Breast epithelium (tissue), 4 donors: Measurements from ENCODE around the gene IFNL2. TPM values are rescaled to one million over a fixed set of nuclear protein-coding genes. Genes with fewer than 3 reads are reported as not detected.

Source experiments
- DNase-seq, 2 donors: peaks; one replicate each; pipeline ENCODE4 v3.0.0-alpha.2; 2019; ENCODE audit warnings: low spot score in 2 of 2
- H3K27ac ChIP-seq, 2 donors: fragments of 200-600 bp; sonication (generic) in 1 of 2; one replicate each; pipeline ENCODE4 v1.5.1; 2016 to 2019; ENCODE audit warnings: mild to moderate bottlenecking in 1 of 2
- H3K27me3 ChIP-seq, 2 donors: fragments of 200-600 bp; sonication (generic) in 1 of 2; one replicate each; pipeline versions ENCODE4 v1.5.1 to v1.6.0; 2017 to 2019; ENCODE audit warnings: control low read depth in 1 of 2, mild to moderate bottlenecking in 1 of 2
- H3K36me3 ChIP-seq: fragments of 200-600 bp; one replicate; pipeline ENCODE4 v1.5.1; 2019
- H3K4me1 ChIP-seq, 2 donors: fragments of 200-600 bp; sonication (generic); one replicate each; pipeline ENCODE4 v1.5.1; 2016 to 2019; ENCODE audit warnings: control low read depth in 1 of 2
- H3K4me3 ChIP-seq, 3 donors: fragments of 200-600 bp; sonication (generic); 1 replicate in 2 of 3; 2 replicates in 1 of 3; pipeline ENCODE4 v1.5.1; 2016 to 2019; ENCODE audit warnings: mild to moderate bottlenecking in 3 of 3, moderate library complexity in 2 of 3
- H3K9me3 ChIP-seq, 2 donors: fragments of 200-600 bp; sonication (generic) in 1 of 2; one replicate each; pipeline ENCODE4 v1.5.1; 2016 to 2019; ENCODE audit warnings: control low read depth in 1 of 2
- POLR2A ChIP-seq: fragments of 450-650 bp; IDR thresholded peaks from one replicate; pipeline ENCODE4 v1.6.1; 2016; ENCODE audit warnings: antibody characterized with exemption, mild to moderate bottlenecking, moderate library complexity
- POLR2AphosphoS5 ChIP-seq, 3 donors: sonication (generic); formaldehyde crosslinking; IDR thresholded peaks; one replicate each; pipeline ENCODE4 v1.6.1; 2017; ENCODE audit warnings: antibody characterized with exemption in 3 of 3
- intact Hi-C: fragments of 100-400 bp; cut with DNase I; formaldehyde crosslinking; loops from one replicate; pipeline ENCODE4 v1.15.1; 2023; ENCODE audit warnings: low total_unique reads
- total RNA-seq, 3 donors: library from RNA; depleted of rRNA; stranded (reverse); fragments of >200 nt; gene quantifications; one replicate each; pipeline ENCODE4 v1.1.0, GENCODE V29; 2016
- TF ChIP-seq, protein P1 (sequence below), 3 donors: fragments of 450-650 bp; IDR thresholded peaks; one replicate each; pipeline ENCODE4 v1.5.1; 2016 to 2017; ENCODE audit warnings: antibody characterized with exemption in 3 of 3, mild to moderate bottlenecking in 3 of 3, moderate library complexity in 3 of 3

The IFNL2 gene
- total RNA-seq, 3 donors from 2014 or later = not detected

DNA sequence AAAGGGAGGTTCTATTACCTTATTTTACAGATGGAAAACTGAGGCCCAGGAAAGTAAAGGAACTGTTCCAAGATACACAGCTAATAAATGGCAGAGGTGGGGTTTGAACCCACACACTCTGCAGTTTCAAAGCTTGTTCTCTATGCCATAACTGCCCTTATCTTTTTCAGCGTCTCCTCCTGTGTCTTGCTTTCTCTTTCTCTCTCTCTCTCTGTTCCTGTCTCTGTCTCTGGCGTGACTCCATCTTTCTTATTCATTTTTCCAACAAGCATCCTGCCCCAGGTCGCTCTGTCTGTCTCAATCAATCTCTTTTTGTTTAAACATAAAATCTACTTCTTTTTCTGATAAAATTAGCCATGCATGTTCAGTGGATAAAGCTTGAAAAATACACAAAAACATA is 16.4 kb upstream of the IFNL2 start:
- no peaks in the 10 kb centered on the region for H3K4me1 ChIP-seq
- peaks cover 4 to 22% of the 10 kb centered on the region in 2 donors for H3K27me3 ChIP-seq
- H3K27ac ChIP-seq = no peak overlapping the region
- H3K36me3 ChIP-seq = no peaks in the 10 kb centered on the region
- DNase-seq = no peak
- TF ChIP-seq POLR2A = no peak
- TF ChIP-seq, protein P1, sequence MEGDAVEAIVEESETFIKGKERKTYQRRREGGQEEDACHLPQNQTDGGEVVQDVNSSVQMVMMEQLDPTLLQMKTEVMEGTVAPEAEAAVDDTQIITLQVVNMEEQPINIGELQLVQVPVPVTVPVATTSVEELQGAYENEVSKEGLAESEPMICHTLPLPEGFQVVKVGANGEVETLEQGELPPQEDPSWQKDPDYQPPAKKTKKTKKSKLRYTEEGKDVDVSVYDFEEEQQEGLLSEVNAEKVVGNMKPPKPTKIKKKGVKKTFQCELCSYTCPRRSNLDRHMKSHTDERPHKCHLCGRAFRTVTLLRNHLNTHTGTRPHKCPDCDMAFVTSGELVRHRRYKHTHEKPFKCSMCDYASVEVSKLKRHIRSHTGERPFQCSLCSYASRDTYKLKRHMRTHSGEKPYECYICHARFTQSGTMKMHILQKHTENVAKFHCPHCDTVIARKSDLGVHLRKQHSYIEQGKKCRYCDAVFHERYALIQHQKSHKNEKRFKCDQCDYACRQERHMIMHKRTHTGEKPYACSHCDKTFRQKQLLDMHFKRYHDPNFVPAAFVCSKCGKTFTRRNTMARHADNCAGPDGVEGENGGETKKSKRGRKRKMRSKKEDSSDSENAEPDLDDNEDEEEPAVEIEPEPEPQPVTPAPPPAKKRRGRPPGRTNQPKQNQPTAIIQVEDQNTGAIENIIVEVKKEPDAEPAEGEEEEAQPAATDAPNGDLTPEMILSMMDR (IDR thresholded peaks at IDR 0.05) = no peak
- no peak for TF ChIP-seq POLR2AphosphoS5 (IDR thresholded peaks at IDR 0.05)
- H3K9me3 ChIP-seq = no peaks in the 10 kb centered on the region
- intact Hi-C loops = no loop called here
- H3K4me3 ChIP-seq = no peak overlapping the region

DNA sequence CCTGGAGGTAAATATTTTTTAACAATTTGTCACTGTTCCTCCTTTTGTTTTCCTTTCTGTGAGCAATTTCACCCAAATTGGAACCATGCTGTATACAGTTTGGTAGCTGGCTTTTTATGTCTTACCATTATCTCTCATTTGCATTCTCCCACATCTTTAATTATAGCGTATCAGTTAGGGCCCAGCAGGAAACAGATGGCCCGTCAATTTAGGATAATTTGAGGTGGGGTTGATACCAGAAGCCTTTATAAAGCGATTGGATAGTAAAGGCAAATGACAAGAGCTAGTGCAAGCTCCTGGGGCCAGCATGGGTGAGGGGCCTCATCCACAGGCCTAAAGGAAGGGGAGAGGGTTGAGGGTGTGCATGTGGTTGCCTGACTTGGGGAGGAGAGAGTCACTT is 15.7 kb upstream of the IFNL2 start:
- TF ChIP-seq, protein P1 (IDR thresholded peaks at IDR 0.05) = no peak
- TF ChIP-seq POLR2AphosphoS5 (IDR thresholded peaks at IDR 0.05) = no peak
- no peak for TF ChIP-seq POLR2A
- Histone ChIP-seq H3K4me3 (no peak overlapping the region), H3K9me3 (no peaks in the 10 kb centered on the region), H3K36me3 (no peaks in the 10 kb centered on the region), H3K27me3 (peaks cover 4 to 16% of the 10 kb centered on the region in 2 donors), H3K4me1 (no peaks in the 10 kb centered on the region), H3K27ac (no peak overlapping the region)
- no peak for DNase-seq
- intact Hi-C loops = no loop called here

DNA sequence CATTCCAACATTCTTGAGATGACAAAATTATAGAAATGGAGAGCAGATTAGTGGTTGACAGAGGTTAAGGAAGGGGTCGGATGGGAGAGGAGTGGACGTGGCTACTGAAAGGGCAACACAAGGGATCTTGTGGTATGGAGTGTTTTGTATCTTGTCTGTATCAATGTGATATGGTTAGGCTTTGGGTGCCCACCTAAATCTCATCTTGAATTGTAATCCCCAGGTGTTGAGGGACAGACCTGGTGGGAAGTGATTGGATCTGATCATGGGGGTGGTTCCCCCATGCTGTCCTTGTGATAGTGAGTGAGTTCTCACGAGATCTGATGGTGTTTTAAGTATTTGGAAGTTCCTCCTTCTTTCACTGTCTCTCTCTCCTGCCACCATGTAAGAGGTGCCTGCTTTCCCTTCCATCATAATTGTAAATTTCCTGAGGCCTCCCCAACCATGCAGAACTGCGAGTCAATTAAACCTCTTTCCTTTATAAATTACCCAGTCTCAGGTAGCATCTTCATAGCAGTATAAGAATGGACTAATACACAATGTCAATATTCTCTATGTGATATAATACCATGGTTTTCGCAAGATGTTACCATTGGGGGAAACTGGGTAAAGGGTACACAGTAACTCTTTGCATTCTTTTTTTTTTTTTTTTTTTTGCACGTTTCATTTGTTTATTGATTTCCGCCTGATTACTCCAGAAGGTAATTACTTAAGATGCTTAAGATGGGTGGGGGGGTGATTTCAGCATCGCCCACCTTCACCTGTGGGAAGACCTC is 14.6 kb upstream of the IFNL2 start:
- peaks cover 1 to 7% of the 10 kb centered on the region in 2 donors for H3K27me3 ChIP-seq
- no peaks in the 10 kb centered on the region for H3K4me1 ChIP-seq
- H3K9me3 ChIP-seq = no peaks in the 10 kb centered on the region
- no peaks in the 10 kb centered on the region for H3K36me3 ChIP-seq
- H3K27ac ChIP-seq = no peak overlapping the region
- no peak for DNase-seq
- no peak overlapping the region for H3K4me3 ChIP-seq
- TF ChIP-seq, protein P1 (IDR thresholded peaks at IDR 0.05) = no peak
- no peak for TF ChIP-seq POLR2AphosphoS5 (IDR thresholded peaks at IDR 0.05)
- no peak for TF ChIP-seq POLR2A
- intact Hi-C loops = no loop called here

DNA sequence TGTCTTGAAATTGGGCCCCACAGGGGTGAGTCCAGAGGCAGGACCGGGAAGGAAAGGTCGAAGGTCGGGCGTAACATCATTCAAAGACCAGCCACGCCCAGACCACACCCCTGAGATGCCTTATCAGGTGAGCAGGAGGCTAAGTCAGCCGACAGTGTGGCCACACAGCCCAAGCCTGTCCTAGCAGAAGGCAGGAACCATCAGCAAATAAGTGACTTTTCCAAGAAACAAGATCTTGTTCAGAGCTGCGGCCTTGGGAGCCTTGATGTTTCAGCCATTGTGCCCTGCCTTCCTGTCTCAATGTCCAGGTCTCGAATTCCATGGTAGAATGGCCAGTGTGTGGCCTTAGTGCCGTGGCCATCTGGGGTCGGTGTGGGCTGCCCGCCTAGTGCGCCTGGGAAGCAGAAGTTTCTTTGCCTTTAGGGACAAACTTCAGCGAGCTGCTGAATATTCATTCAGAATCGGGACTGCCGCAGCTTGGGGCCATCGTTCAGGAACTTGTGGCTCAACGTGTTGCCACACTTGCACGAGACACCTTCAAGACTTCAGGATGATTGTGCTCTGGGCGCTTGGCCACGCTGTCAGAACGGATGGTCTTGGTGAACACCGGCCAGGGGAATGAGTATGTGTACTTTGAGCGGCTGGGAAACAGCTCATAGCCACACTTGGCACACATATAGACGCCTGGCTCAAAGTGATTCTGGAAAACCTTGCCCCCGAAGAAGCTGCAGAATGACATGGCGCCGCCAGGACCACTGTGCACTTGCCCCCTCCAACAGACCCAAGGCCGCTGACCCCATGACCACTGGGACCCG is 13.5 kb upstream of the IFNL2 start:
- Histone ChIP-seq H3K36me3 (no peaks in the 10 kb centered on the region), H3K4me3 (no peak overlapping the region), H3K4me1 (no peaks in the 10 kb centered on the region), H3K9me3 (no peaks in the 10 kb centered on the region), H3K27me3 (no peaks in the 10 kb centered on the region), H3K27ac (no peak overlapping the region)
- intact Hi-C loops = no loop called here
- no peak for DNase-seq
- TF ChIP-seq, protein P1 (IDR thresholded peaks at IDR 0.05) = no peak
- TF ChIP-seq POLR2AphosphoS5 (IDR thresholded peaks at IDR 0.05) (no peak), POLR2A (no peak)

DNA sequence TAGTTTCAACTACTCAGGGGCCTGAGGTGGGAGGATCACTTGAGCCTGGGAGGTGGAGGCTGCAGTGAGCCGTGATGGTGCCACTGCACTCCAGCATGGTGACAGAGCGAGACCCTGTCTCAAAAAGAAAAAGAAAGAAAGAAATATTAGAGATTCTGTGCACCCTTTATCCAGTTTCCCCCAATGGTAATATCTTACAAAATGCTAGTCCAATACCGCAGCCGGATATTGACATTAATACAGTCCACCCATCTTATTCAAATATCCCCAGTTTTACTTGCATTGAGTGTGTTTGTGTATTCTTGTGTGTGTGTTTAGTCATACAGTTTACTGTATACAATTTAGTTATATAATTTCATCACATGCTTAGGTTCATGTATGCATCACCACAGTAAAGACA is 11.0 kb upstream of the IFNL2 start:
- no peak overlapping the region for H3K27ac ChIP-seq

More for the DNA sequence above, 11.0 kb upstream of the IFNL2 start:
- Histone ChIP-seq H3K36me3 (no peaks in the 10 kb centered on the region), H3K4me1 (no peaks in the 10 kb centered on the region), H3K4me3 (no peak overlapping the region), H3K9me3 (no peaks in the 10 kb centered on the region), H3K27me3 (peaks cover 0 to 15% of the 10 kb centered on the region in 2 donors)
- no peak for DNase-seq
- TF ChIP-seq, protein P1 (IDR thresholded peaks at IDR 0.05) = no peak
- no peak for TF ChIP-seq POLR2A
- TF ChIP-seq POLR2AphosphoS5 (IDR thresholded peaks at IDR 0.05) = no peak
- intact Hi-C loops = no loop called here
